ENCODE data around the gene MAP7D1.

DNA sequence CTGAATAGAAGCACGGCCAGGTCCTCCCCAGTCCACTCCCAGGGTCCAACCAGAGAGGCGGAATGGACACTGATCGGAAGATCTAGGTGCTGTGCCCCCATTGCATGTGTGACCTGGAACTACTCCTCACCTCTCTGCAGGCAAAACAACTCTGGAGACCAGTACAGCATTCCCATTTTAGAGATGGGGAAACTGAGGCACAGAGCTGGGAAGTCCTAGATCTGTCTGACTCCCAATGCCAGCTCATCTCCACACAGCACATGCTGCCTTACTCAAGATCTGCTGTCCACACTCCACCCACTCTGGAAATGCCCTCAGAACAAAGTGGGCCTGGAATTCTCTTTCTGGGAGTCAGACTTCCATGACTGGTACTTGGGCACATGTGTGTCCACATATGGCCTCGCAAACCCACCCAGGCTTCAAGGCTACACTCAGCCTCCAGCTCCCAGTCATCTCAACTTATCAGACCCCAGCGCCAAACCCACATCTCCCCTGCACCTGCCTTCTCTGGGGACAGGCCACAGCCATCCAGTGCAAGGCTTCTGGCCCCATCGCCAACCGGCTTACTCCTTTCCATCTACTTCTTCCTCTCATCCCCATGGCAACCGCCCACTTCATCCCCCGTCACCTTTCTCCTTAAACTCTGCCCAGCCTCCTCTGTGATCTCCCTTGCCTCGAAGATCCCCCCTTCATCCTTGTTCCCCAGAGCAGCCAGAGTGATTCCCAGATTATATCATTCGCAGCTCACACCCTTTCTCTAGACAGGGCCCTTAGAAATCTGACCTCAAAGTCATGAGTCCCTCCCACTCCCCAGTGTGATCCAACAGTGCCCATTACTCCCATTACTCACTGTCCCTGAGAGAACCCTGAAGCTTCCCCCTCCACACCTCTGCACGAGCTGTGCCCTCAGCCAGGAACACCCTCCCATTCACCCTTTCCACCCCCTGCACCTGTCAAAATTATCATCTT lies 33.6 kb upstream of the MAP7D1 start:
- no peak for TF ChIP-seq POLR2A (IDR thresholded peaks at IDR 0.05)
- TF ChIP-seq, protein P1, sequence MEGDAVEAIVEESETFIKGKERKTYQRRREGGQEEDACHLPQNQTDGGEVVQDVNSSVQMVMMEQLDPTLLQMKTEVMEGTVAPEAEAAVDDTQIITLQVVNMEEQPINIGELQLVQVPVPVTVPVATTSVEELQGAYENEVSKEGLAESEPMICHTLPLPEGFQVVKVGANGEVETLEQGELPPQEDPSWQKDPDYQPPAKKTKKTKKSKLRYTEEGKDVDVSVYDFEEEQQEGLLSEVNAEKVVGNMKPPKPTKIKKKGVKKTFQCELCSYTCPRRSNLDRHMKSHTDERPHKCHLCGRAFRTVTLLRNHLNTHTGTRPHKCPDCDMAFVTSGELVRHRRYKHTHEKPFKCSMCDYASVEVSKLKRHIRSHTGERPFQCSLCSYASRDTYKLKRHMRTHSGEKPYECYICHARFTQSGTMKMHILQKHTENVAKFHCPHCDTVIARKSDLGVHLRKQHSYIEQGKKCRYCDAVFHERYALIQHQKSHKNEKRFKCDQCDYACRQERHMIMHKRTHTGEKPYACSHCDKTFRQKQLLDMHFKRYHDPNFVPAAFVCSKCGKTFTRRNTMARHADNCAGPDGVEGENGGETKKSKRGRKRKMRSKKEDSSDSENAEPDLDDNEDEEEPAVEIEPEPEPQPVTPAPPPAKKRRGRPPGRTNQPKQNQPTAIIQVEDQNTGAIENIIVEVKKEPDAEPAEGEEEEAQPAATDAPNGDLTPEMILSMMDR (IDR thresholded peaks at IDR 0.05) = no peak
